GM06990 (cell line): Measurements from ENCODE around the gene COX8A.
A peak's percentile ranks its signal among the peaks of the same experiment; 100 is the strongest.

ENCODE experiments used
- DNase-seq: peaks from one replicate; pipeline ENCODE4 v3.0.0-alpha.2; 2011; ENCODE audit not compliant: insufficient read length; ENCODE audit errors: extremely low read depth
- H3K27me3 ChIP-seq: replicated peaks from 2 replicates; pipeline ENCODE4 v1.6.0; 2011; ENCODE audit warnings: low read length; ENCODE audit not compliant: control insufficient read depth, insufficient read depth
- H3K36me3 ChIP-seq: 2 replicates; pipeline ENCODE4 v1.5.1; 2011; ENCODE audit warnings: low read length; ENCODE audit not compliant: control insufficient read depth, insufficient read depth
- H3K4me3 ChIP-seq: replicated peaks from 2 replicates; pipeline ENCODE4 v1.5.1; 2011; ENCODE audit warnings: low read depth, mild to moderate bottlenecking, control low read depth, low read length
- TF ChIP-seq, protein P1 (sequence below): IDR thresholded peaks from 2 replicates; pipeline ENCODE4 v1.5.1; 2011; ENCODE audit warnings: low read length, control low read depth, mild to moderate bottlenecking, inconsistent platforms; ENCODE audit not compliant: insufficient read depth, poor library complexity, severe bottlenecking

The COX8A gene

DNA sequence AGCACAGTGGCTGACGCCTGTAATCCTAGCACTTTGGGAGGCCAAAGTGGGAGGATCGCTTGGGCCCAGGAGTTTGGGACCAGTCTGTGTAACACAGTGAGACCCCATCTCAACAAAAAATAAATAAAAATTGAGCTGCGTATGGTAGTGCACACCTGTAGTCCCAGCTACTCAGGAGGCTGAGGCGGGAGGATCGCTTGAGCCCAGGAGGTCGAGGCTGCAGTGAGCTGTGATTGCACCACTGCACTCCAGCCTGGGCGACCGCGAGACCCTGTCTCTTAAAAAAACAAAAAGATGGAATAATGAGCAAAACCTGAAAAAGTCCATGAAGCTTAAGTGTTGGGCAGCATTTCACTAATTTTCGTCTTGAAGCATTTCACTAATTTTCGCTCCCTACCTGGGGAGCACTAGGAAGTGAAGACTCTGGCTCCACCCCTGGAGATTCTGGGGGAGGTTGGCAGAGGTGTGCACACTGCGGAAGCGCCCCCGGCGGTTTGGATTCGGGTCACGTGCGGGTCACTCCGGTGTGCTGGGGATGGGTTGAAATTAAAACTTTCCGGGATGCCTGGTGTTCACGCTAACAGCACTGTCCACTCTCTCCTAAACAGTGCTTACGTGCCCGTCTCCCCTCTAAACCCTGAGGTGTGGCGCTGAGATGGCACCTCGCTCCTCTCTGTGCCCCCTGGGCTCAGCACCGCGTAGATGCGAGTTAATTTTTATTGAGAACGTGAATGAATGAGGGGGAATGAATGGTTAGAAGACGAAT lies 36.5 kb upstream of the COX8A start:
- peak overlapping the region; percentile 78 for H3K4me3 ChIP-seq
- H3K36me3 ChIP-seq, result no peaks in the 10 kb centered on the region; the same call in 1 of the 2 replicates
- H3K27me3 ChIP-seq, result no peaks in the 10 kb centered on the region
- DNase-seq, result no peak
- TF ChIP-seq, protein P1, sequence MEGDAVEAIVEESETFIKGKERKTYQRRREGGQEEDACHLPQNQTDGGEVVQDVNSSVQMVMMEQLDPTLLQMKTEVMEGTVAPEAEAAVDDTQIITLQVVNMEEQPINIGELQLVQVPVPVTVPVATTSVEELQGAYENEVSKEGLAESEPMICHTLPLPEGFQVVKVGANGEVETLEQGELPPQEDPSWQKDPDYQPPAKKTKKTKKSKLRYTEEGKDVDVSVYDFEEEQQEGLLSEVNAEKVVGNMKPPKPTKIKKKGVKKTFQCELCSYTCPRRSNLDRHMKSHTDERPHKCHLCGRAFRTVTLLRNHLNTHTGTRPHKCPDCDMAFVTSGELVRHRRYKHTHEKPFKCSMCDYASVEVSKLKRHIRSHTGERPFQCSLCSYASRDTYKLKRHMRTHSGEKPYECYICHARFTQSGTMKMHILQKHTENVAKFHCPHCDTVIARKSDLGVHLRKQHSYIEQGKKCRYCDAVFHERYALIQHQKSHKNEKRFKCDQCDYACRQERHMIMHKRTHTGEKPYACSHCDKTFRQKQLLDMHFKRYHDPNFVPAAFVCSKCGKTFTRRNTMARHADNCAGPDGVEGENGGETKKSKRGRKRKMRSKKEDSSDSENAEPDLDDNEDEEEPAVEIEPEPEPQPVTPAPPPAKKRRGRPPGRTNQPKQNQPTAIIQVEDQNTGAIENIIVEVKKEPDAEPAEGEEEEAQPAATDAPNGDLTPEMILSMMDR, result peak; percentile 14

- no peaks in the 10 kb centered on the region for H3K27me3 ChIP-seq
- peak; percentile 99 for DNase-seq
- no peaks in the 10 kb centered on the region; the same call in 1 of the 2 replicates for H3K36me3 ChIP-seq
- H3K4me3 ChIP-seq, result peak within 1 kb of the TSS; percentile 99
- TF ChIP-seq, protein P1, result no peak
Measured at GRCh38 chr11:63938479-63939396, 35.7 kb upstream of the COX8A start, which contains the start of gene NAA40. NAA40 (plus strand) TSS chr11:63939002; CDS start chr11:63939097, 95 bp downstream.

GRCh38 chr11:63939397-63939891 lies 35.0 kb upstream of the COX8A start:
- TF ChIP-seq, protein P1, result no peak
- DNase-seq, result peak; percentile 41
- Histone ChIP-seq H3K4me3 (peak overlapping the region; percentile 99), H3K27me3 (no peaks in the 10 kb centered on the region), H3K36me3 (no peaks in the 10 kb centered on the region; the same call in none of the 2 replicates)

GRCh38 chr11:63940786-63941185 lies 33.6 kb upstream of the COX8A start:
- H3K4me3 ChIP-seq, result no peak overlapping the region
- no peak for DNase-seq

DNA sequence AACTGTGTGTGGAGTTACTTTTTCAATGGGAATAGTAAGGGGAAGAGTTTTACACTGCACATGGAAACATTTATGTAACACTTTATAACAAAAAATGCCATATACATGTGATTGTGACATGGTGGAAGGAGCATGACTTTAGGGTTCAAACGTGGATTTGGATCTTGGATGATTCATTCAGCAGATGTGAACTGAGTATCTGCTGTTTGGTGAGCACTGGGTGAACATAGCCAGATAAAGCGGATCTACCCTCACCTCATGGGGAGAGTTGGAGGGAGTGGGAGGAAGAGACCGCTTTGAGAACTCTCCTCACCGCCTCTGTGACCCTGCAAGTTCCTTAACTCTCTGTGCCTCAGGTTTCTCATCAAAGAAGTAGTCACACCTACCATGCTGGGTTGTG lies 32.5 kb upstream of the COX8A start:
- Histone ChIP-seq H3K4me3 (no peak overlapping the region), H3K36me3 (peaks cover 5% of the 10 kb centered on the region), H3K27me3 (no peaks in the 10 kb centered on the region)
- TF ChIP-seq, protein P1, result no peak
- no peak for DNase-seq

More at GRCh38 chr11:63940786-63941185, 33.6 kb upstream of the COX8A start:
- no peaks in the 10 kb centered on the region; the same call in none of the 2 replicates for H3K36me3 ChIP-seq
- TF ChIP-seq, protein P1, result no peak
- no peaks in the 10 kb centered on the region for H3K27me3 ChIP-seq
